A549 (cell line): ENCODE measurements around the gene SH3BGR. TPM values are rescaled to one million over a fixed set of nuclear protein-coding genes. Genes with fewer than 3 reads are reported as not detected.

Experiments used
- ATAC-seq, 2 experiments: fragments of 200-7000 bp in 1 of 2; fragments of >200 bp in 1 of 2; cut with Nextera tagmentation in 1 of 2; cut with Tn5 transposase in 1 of 2; 3 replicates each; pipeline versions ENCODE4 v1.8.0 to v1.9.1; 2018 to 2020; ENCODE audit warnings: mild to moderate bottlenecking in 1 of 2, moderate library complexity in 1 of 2
- CTCF ChIA-PET: fragments of 300-600 bp; sonication (Branson Sonifier 250); formaldehyde crosslinking; extraction: SDS; loops from one replicate; lab custom pipeline; 2021; ENCODE audit warnings: antibody characterized with exemption, inconsistent platforms; lab: Yijun Ruan, JAX
- POLR2A ChIA-PET: fragments of 350-600 bp; formaldehyde crosslinking; extraction: SDS; loops from one replicate; lab custom pipeline; 2021; ENCODE audit warnings: antibody characterized with exemption, inconsistent platforms; lab: Yijun Ruan, JAX
- DNase-seq, 2 experiments: peaks; one replicate each; pipeline versions ENCODE4 v3.0.0 to v3.0.0-alpha.2; 2011 to 2016; ENCODE audit warnings: low read depth in 1 of 2, low spot score in 1 of 2
- FAIRE-seq: peaks from 2 replicates; lab custom pipeline; 2011; peaks lifted over from hg19 to GRCh38; lab: Jason Lieb, UNC
- H3K27ac ChIP-seq, 2 experiments: fragments of >200 bp; sonication (Bioruptor Twin); formaldehyde crosslinking; 3 replicates each; pipeline ENCODE4 v1.5.1; 2016 to 2017
- H3K4me1 ChIP-seq: fragments of >200 bp; sonication (Bioruptor Twin); formaldehyde crosslinking; 3 replicates; pipeline ENCODE4 v1.6.1; 2016
- H3K4me2 ChIP-seq: fragments of >200 bp; sonication (Bioruptor Twin); formaldehyde crosslinking; 3 replicates; pipeline ENCODE4 v1.6.1; 2016
- H3K4me3 ChIP-seq: fragments of >200 bp; sonication (Bioruptor Twin); formaldehyde crosslinking; 3 replicates; pipeline ENCODE4 v1.5.1; 2016
- H3K9me3 ChIP-seq: fragments of >200 bp; sonication (Bioruptor Twin); formaldehyde crosslinking; 3 replicates; pipeline ENCODE4 v1.6.1; 2016
- BHLHE40 ChIP-seq: IDR thresholded peaks from 2 replicates; pipeline ENCODE4 v1.6.1; 2012; ENCODE audit warnings: low read depth, low read length, inconsistent platforms
- CBX8 ChIP-seq: fragments of 200-600 bp; sonication (generic); IDR thresholded peaks from 2 replicates; pipeline ENCODE4 v1.6.1; 2016
- CEBPB ChIP-seq, 2 experiments: fragments of >200 bp in 1 of 2; sonication (Bioruptor Twin) in 1 of 2; formaldehyde crosslinking in 1 of 2; IDR thresholded peaks; 2 replicates each; pipeline ENCODE4 v1.6.1; 2012 to 2016
- EHF ChIP-seq: fragments of 250-450 bp; sonication (Bioruptor Pico); IDR thresholded peaks from 2 replicates; pipeline ENCODE4 v1.5.0; 2020; ENCODE audit warnings: mild to moderate bottlenecking
- ELK1 ChIP-seq: fragments of 150-350 bp; IDR thresholded peaks from 2 replicates; pipeline ENCODE4 v1.6.1; 2014; ENCODE audit warnings: low read depth, mild to moderate bottlenecking, low read length
- ESRRA ChIP-seq: fragments of 150-350 bp; IDR thresholded peaks from 2 replicates; pipeline ENCODE4 v1.6.1; 2014; ENCODE audit warnings: mild to moderate bottlenecking, low read length, borderline replicate concordance
- FOSL2 ChIP-seq, 2 experiments: fragments of 450-650 bp in 1 of 2; fragments of >200 bp in 1 of 2; sonication (Bioruptor Twin) in 1 of 2; formaldehyde crosslinking; IDR thresholded peaks; 2 replicates each; pipeline versions ENCODE4 v1.5.0 to v1.6.1; 2016 to 2020; ENCODE audit warnings: mild to moderate bottlenecking in 1 of 2, moderate library complexity in 1 of 2
- HDAC2 ChIP-seq: fragments of 200-600 bp; sonication (generic); IDR thresholded peaks from 2 replicates; pipeline ENCODE4 v1.6.1; 2016
- HMGXB4 ChIP-seq: fragments of 250-450 bp; sonication (Bioruptor Pico); IDR thresholded peaks from 2 replicates; pipeline ENCODE4 v1.5.0; 2021; ENCODE audit warnings: mild to moderate bottlenecking, moderate library complexity, borderline replicate concordance
- HOXB5 ChIP-seq: fragments of 250-450 bp; sonication (Bioruptor Pico); IDR thresholded peaks from 2 replicates; pipeline ENCODE4 v1.5.0; 2020; ENCODE audit warnings: mild to moderate bottlenecking, moderate library complexity
- JUNB ChIP-seq: fragments of >200 bp; sonication (Bioruptor Twin); formaldehyde crosslinking; IDR thresholded peaks from 2 replicates; pipeline ENCODE4 v1.6.1; 2016
- MYC ChIP-seq: IDR thresholded peaks from 2 replicates; pipeline ENCODE4 v1.6.1; 2012; ENCODE audit warnings: mild to moderate bottlenecking, inconsistent platforms, low read length, improper control_type of control experiment, borderline replicate concordance
- PHF8 ChIP-seq: fragments of 200-600 bp; sonication (generic); IDR thresholded peaks from 2 replicates; pipeline ENCODE4 v1.6.1; 2016; ENCODE audit warnings: low read depth, mild to moderate bottlenecking, antibody characterized with exemption, moderate library complexity, borderline replicate concordance
- RAD21 ChIP-seq, 2 experiments: fragments of >200 bp in 1 of 2; sonication (Bioruptor Twin) in 1 of 2; formaldehyde crosslinking in 1 of 2; IDR thresholded peaks in 1 of 2; conservative IDR thresholded peaks in 1 of 2; 2 replicates in 1 of 2; 3 replicates in 1 of 2; pipeline ENCODE4 v1.6.1; 2012 to 2018; ENCODE audit warnings: inconsistent platforms in 1 of 2
- RCOR1 ChIP-seq: fragments of 150-350 bp; IDR thresholded peaks from 2 replicates; pipeline ENCODE4 v1.6.1; 2014; ENCODE audit warnings: antibody characterized with exemption, low read length, low read depth
- RFX5 ChIP-seq: fragments of 450-650 bp; IDR thresholded peaks from 2 replicates; pipeline ENCODE4 v1.7.1; 2014; ENCODE audit warnings: antibody characterized with exemption, mild to moderate bottlenecking, moderate library complexity
- SREBF2 ChIP-seq: fragments of 450-650 bp; IDR thresholded peaks from 2 replicates; pipeline ENCODE4 v1.6.1; 2014; ENCODE audit warnings: mild to moderate bottlenecking, moderate library complexity
- TFCP2L1 ChIP-seq: fragments of 250-450 bp; sonication (Bioruptor Pico); IDR thresholded peaks from 2 replicates; pipeline ENCODE4 v1.5.0; 2021; ENCODE audit warnings: mild to moderate bottlenecking
- TP53 ChIP-seq: fragments of 250-450 bp; sonication (Bioruptor Pico); IDR thresholded peaks from 2 replicates; pipeline ENCODE4 v1.5.0; 2021; ENCODE audit warnings: mild to moderate bottlenecking, moderate library complexity
- USF2 ChIP-seq: fragments of 450-650 bp; IDR thresholded peaks from 2 replicates; pipeline ENCODE4 v1.6.1; 2014; ENCODE audit warnings: antibody characterized with exemption
- ZC3H11A ChIP-seq: fragments of 450-650 bp; IDR thresholded peaks from 2 replicates; pipeline ENCODE4 v1.6.1; 2014; ENCODE audit warnings: antibody characterized with exemption, mild to moderate bottlenecking
- ZNF302 ChIP-seq: fragments of 250-450 bp; sonication (Bioruptor Pico); IDR thresholded peaks from 2 replicates; pipeline ENCODE4 v1.9.0; 2021; ENCODE audit warnings: inconsistent platforms, mild to moderate bottlenecking, moderate library complexity
- ZSCAN20 ChIP-seq: fragments of 250-450 bp; sonication (Bioruptor Pico); IDR thresholded peaks from 2 replicates; pipeline ENCODE4 v1.8.0; 2022; ENCODE audit warnings: mild to moderate bottlenecking, moderate library complexity
- WGBS: methylation state at CpG from one replicate; pipeline ENCODE4 v1.1.6; 2017; ENCODE audit errors: missing lambda C conversion rate; 5-methylcytosine and 5-hydroxymethylcytosine counted together
- polyA plus RNA-seq, 4 experiments: library from polyadenylated mRNA; depleted of rRNA in 3 of 4; stranded (reverse); fragments of >200 nt; fragmentation: RNase III in 1 of 4; extraction: RNeasy Plus Mini Kit Qiagen cat#74134 plus additional on column Dnase treatment in 1 of 4; gene quantifications; 2 replicates in 3 of 4; 3 replicates in 1 of 4; pipeline ENCODE4 v1.2.3, GENCODE V29; 2011 to 2017

SH3BGR gene
- polyA plus RNA-seq, 2 of the 4 experiments (the other 2 are of a cell fraction), result 1.0 to 3.0 TPM

- H3K4me1 ChIP-seq, result no peaks in the 10 kb centered on the region
- H3K9me3 ChIP-seq, result no peaks in the 10 kb centered on the region
- DNase-seq (no peak), FAIRE-seq (no peak), ATAC-seq (no peak)
- 85% methylated on average over 3 of the region's 3 CpGs for WGBS
- ChIA-PET POLR2A (no interaction called here), CTCF (no interaction called here)
- no peak overlapping the region for H3K4me2 ChIP-seq
- no peak overlapping the region for H3K27ac ChIP-seq
- TF ChIP-seq MYC (no peak), ELK1 (no peak), USF2 (no peak), ZNF302 (no peak), CBX8 (no peak), ZSCAN20 (CRISPR knock-in tag) (no peak), RCOR1 (no peak), EHF (no peak), ZC3H11A (no peak), CEBPB (IDR thresholded peaks at IDR 0.05) (no peak), RAD21 (conservative IDR thresholded peaks at IDR 0.05 in 1 of 2, IDR thresholded peaks at IDR 0.05 in 1 of 2) (no peak), RFX5 (no peak), JUNB (no peak), HOXB5 (no peak), HMGXB4 (CRISPR knock-in tag) (no peak), ESRRA (no peak), HDAC2 (no peak)
- no peak overlapping the region for H3K4me3 ChIP-seq
Measured at GRCh38 chr21:39461419-39461818, 9.6 kb downstream of the SH3BGR start.

- TF ChIP-seq TFCP2L1 (no peak), ZSCAN20 (CRISPR knock-in tag) (no peak), RAD21 (conservative IDR thresholded peaks at IDR 0.05 in 1 of 2, IDR thresholded peaks at IDR 0.05 in 1 of 2) (no peak), FOSL2 (IDR thresholded peaks at IDR 0.05) (no peak), FOSL2 (CRISPR knock-in tag; IDR thresholded peaks at IDR 0.05) (no peak), SREBF2 (no peak)
- H3K27ac ChIP-seq, result no peak overlapping the region
- no peak overlapping the region for H3K4me2 ChIP-seq
- FAIRE-seq (no peak), DNase-seq (no peak), ATAC-seq (no peak)
- ChIA-PET POLR2A (no interaction called here), CTCF (no interaction called here)
- no peak overlapping the region for H3K4me3 ChIP-seq
- H3K9me3 ChIP-seq, result no peaks in the 10 kb centered on the region
- WGBS, result 65% methylated on average over 3 of the region's 3 CpGs
- no peaks in the 10 kb centered on the region for H3K4me1 ChIP-seq
Measured at GRCh38 chr21:39463308-39463707, 11.5 kb downstream of the SH3BGR start.

- CTCF ChIA-PET, result no interaction called here
- ATAC-seq, result no peak
- no peak for TF ChIP-seq ELK1
- no peak for TF ChIP-seq HMGXB4 (CRISPR knock-in tag)
- TF ChIP-seq TP53 (CRISPR knock-in tag), result no peak
- no peak for TF ChIP-seq PHF8
- TF ChIP-seq BHLHE40, result no peak
- TF ChIP-seq CEBPB (IDR thresholded peaks at IDR 0.05), result no peak
- TF ChIP-seq RCOR1, result no peak
- no peak overlapping the region for H3K4me2 ChIP-seq
- no peaks in the 10 kb centered on the region for H3K9me3 ChIP-seq
- H3K27ac ChIP-seq, result no peak overlapping the region
- no peak overlapping the region for H3K4me3 ChIP-seq
- no peaks in the 10 kb centered on the region for H3K4me1 ChIP-seq
- no peak for FAIRE-seq
- POLR2A ChIA-PET, result no interaction called here
- DNase-seq, result no peak
Measured at GRCh38 chr21:39466584-39466983, 14.8 kb downstream of the SH3BGR start.
